A549 (cell line): ENCODE measurements around the gene CCDC152. TPM values are rescaled to one million over a fixed set of nuclear protein-coding genes. Genes with fewer than 3 reads are reported as not detected.
"Not testable (repeated sequence)": the region's sequence is repeated elsewhere in the genome, so short reads cannot be mapped to it uniquely, and the experiment has no call there.

Experiments
- ATAC-seq, 2 experiments: fragments of 200-7000 bp in 1 of 2; fragments of >200 bp in 1 of 2; cut with Nextera tagmentation in 1 of 2; cut with Tn5 transposase in 1 of 2; 3 replicates each; pipeline versions ENCODE4 v1.8.0 to v1.9.1; 2018 to 2020; ENCODE audit warnings: mild to moderate bottlenecking in 1 of 2, moderate library complexity in 1 of 2
- CTCF ChIA-PET: fragments of 300-600 bp; sonication (Branson Sonifier 250); formaldehyde crosslinking; extraction: SDS; loops from one replicate; lab custom pipeline; 2021; ENCODE audit warnings: antibody characterized with exemption, inconsistent platforms; lab: Yijun Ruan, JAX
- POLR2A ChIA-PET: fragments of 350-600 bp; formaldehyde crosslinking; extraction: SDS; loops from one replicate; lab custom pipeline; 2021; ENCODE audit warnings: antibody characterized with exemption, inconsistent platforms; lab: Yijun Ruan, JAX
- DNase-seq, 2 experiments: peaks; one replicate each; pipeline versions ENCODE4 v3.0.0 to v3.0.0-alpha.2; 2011 to 2016; ENCODE audit warnings: low read depth in 1 of 2, low spot score in 1 of 2
- FAIRE-seq: peaks from 2 replicates; lab custom pipeline; 2011; peaks lifted over from hg19 to GRCh38; lab: Jason Lieb, UNC
- H3K27ac ChIP-seq, 2 experiments: fragments of >200 bp; sonication (Bioruptor Twin); formaldehyde crosslinking; 3 replicates each; pipeline ENCODE4 v1.5.1; 2016 to 2017
- H3K4me1 ChIP-seq: fragments of >200 bp; sonication (Bioruptor Twin); formaldehyde crosslinking; 3 replicates; pipeline ENCODE4 v1.6.1; 2016
- H3K4me2 ChIP-seq: fragments of >200 bp; sonication (Bioruptor Twin); formaldehyde crosslinking; 3 replicates; pipeline ENCODE4 v1.6.1; 2016
- H3K4me3 ChIP-seq: fragments of >200 bp; sonication (Bioruptor Twin); formaldehyde crosslinking; 3 replicates; pipeline ENCODE4 v1.5.1; 2016
- H3K9me3 ChIP-seq: fragments of >200 bp; sonication (Bioruptor Twin); formaldehyde crosslinking; 3 replicates; pipeline ENCODE4 v1.6.1; 2016
- CBX8 ChIP-seq: fragments of 200-600 bp; sonication (generic); IDR thresholded peaks from 2 replicates; pipeline ENCODE4 v1.6.1; 2016
- E2F6 ChIP-seq: IDR thresholded peaks from 2 replicates; pipeline ENCODE4 v1.6.1; 2012; ENCODE audit warnings: low read depth, borderline replicate concordance
- EHMT2 ChIP-seq: fragments of 200-600 bp; sonication (generic); IDR thresholded peaks from 2 replicates; pipeline ENCODE4 v1.6.1; 2016; ENCODE audit warnings: antibody characterized with exemption, low read depth, mild to moderate bottlenecking, moderate library complexity
- EP300 ChIP-seq, 2 experiments: fragments of >200 bp; sonication (Bioruptor Twin); formaldehyde crosslinking; IDR thresholded peaks; 2 replicates in 1 of 2; 3 replicates in 1 of 2; pipeline ENCODE4 v1.6.1; 2016 to 2017
- ESRRA ChIP-seq: fragments of 150-350 bp; IDR thresholded peaks from 2 replicates; pipeline ENCODE4 v1.6.1; 2014; ENCODE audit warnings: mild to moderate bottlenecking, low read length, borderline replicate concordance
- FOSL2 ChIP-seq, 2 experiments: fragments of 450-650 bp in 1 of 2; fragments of >200 bp in 1 of 2; sonication (Bioruptor Twin) in 1 of 2; formaldehyde crosslinking; IDR thresholded peaks; 2 replicates each; pipeline versions ENCODE4 v1.5.0 to v1.6.1; 2016 to 2020; ENCODE audit warnings: mild to moderate bottlenecking in 1 of 2, moderate library complexity in 1 of 2
- GATA3 ChIP-seq: IDR thresholded peaks from 2 replicates; pipeline ENCODE4 v1.6.1; 2012; ENCODE audit warnings: borderline replicate concordance
- HDAC2 ChIP-seq: fragments of 200-600 bp; sonication (generic); IDR thresholded peaks from 2 replicates; pipeline ENCODE4 v1.6.1; 2016
- HES2 ChIP-seq: fragments of >200 bp; sonication (Bioruptor Twin); formaldehyde crosslinking; IDR thresholded peaks from 2 replicates; pipeline ENCODE4 v1.6.1; 2016
- HEYL ChIP-seq: fragments of 250-450 bp; sonication (Bioruptor Pico); IDR thresholded peaks from 2 replicates; pipeline ENCODE4 v1.8.0; 2021; ENCODE audit warnings: mild to moderate bottlenecking, moderate library complexity
- HMGXB4 ChIP-seq: fragments of 250-450 bp; sonication (Bioruptor Pico); IDR thresholded peaks from 2 replicates; pipeline ENCODE4 v1.5.0; 2021; ENCODE audit warnings: mild to moderate bottlenecking, moderate library complexity, borderline replicate concordance
- HOXA7 ChIP-seq: fragments of 250-450 bp; sonication (Bioruptor Pico); IDR thresholded peaks from 2 replicates; pipeline ENCODE4 v1.5.0; 2020; ENCODE audit warnings: mild to moderate bottlenecking, moderate library complexity
- KDM5A ChIP-seq: fragments of 200-600 bp; sonication (generic); IDR thresholded peaks from 2 replicates; pipeline ENCODE4 v1.6.1; 2016; ENCODE audit warnings: antibody characterized with exemption, mild to moderate bottlenecking
- MAFK ChIP-seq: fragments of 450-650 bp; IDR thresholded peaks from 2 replicates; pipeline ENCODE4 v1.6.1; 2014; ENCODE audit not compliant: partially characterized antibody
- MAZ ChIP-seq: fragments of 150-350 bp; IDR thresholded peaks from 2 replicates; pipeline ENCODE4 v1.6.1; 2014; ENCODE audit warnings: antibody characterized with exemption, low read depth, low read length, borderline replicate concordance
- MYC ChIP-seq: IDR thresholded peaks from 2 replicates; pipeline ENCODE4 v1.6.1; 2012; ENCODE audit warnings: mild to moderate bottlenecking, inconsistent platforms, low read length, improper control_type of control experiment, borderline replicate concordance
- NR3C1 ChIP-seq: fragments of >200 bp; sonication (Bioruptor Twin); formaldehyde crosslinking; IDR thresholded peaks from 3 replicates; pipeline ENCODE4 v1.6.1; 2017
- REST ChIP-seq: fragments of 200-600 bp; sonication (generic); IDR thresholded peaks from 2 replicates; pipeline ENCODE4 v1.6.1; 2016; ENCODE audit warnings: antibody characterized with exemption, mild to moderate bottlenecking, moderate library complexity
- TFCP2L1 ChIP-seq: fragments of 250-450 bp; sonication (Bioruptor Pico); IDR thresholded peaks from 2 replicates; pipeline ENCODE4 v1.5.0; 2021; ENCODE audit warnings: mild to moderate bottlenecking
- TP53 ChIP-seq: fragments of 250-450 bp; sonication (Bioruptor Pico); IDR thresholded peaks from 2 replicates; pipeline ENCODE4 v1.5.0; 2021; ENCODE audit warnings: mild to moderate bottlenecking, moderate library complexity
- ZSCAN20 ChIP-seq: fragments of 250-450 bp; sonication (Bioruptor Pico); IDR thresholded peaks from 2 replicates; pipeline ENCODE4 v1.8.0; 2022; ENCODE audit warnings: mild to moderate bottlenecking, moderate library complexity
- WGBS: methylation state at CpG from one replicate; pipeline ENCODE4 v1.1.6; 2017; ENCODE audit errors: missing lambda C conversion rate; 5-methylcytosine and 5-hydroxymethylcytosine counted together
- polyA plus RNA-seq, 4 experiments: library from polyadenylated mRNA; depleted of rRNA in 3 of 4; stranded (reverse); fragments of >200 nt; fragmentation: RNase III in 1 of 4; extraction: RNeasy Plus Mini Kit Qiagen cat#74134 plus additional on column Dnase treatment in 1 of 4; gene quantifications; 2 replicates in 3 of 4; 3 replicates in 1 of 4; pipeline ENCODE4 v1.2.3, GENCODE V29; 2011 to 2017
- TF ChIP-seq, protein P1 (sequence below): IDR thresholded peaks from 2 replicates; pipeline ENCODE4 v1.6.1; 2012

CCDC152 gene
- polyA plus RNA-seq, 2 of the 4 experiments (the other 2 are of a cell fraction), result not detected

DNA sequence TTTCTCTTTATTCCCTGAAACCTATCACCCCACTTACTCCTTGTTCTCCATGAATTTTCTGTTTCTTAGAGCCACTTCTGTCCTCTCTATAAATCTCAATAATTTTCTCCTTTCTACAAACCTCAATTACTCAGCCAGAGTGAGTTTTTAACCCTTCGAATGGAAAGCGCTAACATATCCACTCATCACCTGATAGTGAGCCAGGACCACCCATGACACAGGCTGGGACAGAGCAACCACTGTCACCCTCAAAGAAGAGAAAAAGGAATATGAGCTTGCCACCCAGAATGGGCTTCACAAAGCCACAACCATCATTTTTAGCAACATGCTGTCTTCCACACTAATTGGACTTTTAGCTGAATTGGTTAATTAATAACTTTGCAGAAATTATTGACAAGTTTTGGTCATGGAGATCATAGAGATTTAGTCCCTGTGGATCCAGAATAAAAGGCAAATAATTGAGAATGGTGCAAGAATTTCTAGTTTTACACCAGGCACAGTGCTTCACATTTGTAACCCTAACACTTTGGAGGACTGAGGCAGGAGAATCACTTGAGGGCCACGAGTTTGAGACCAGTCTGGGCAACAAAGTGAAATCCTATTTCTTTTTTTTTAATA, 87.2 kb downstream of the CCDC152 start:
- Histone ChIP-seq H3K4me2 (no peak overlapping the region), H3K4me1 (no peaks in the 10 kb centered on the region), H3K4me3 (no peak overlapping the region), H3K9me3 (no peaks in the 10 kb centered on the region), H3K27ac (no peak overlapping the region)
- WGBS, result 62% methylated on average over 3 of the region's 3 CpGs
- ATAC-seq, result no peak
- DNase-seq, result no peak
- CTCF ChIA-PET, result interaction anchor here (0.6 to 0.7 kb wide), 2 partner anchors 12 to 65 kb away, joined by 3 read pairs; no protein-coding TSS in a partner anchor
- no peak for FAIRE-seq
- TF ChIP-seq CBX8 (no peak), HES2 (no peak), HDAC2 (no peak), TP53 (no peak), HMGXB4 (CRISPR knock-in tag) (no peak), HEYL (CRISPR knock-in tag) (no peak)
- POLR2A ChIA-PET, result no interaction called here

GRCh38 chr5:42844408-42844807, 87.8 kb downstream of the CCDC152 start:
- H3K27ac ChIP-seq, H3K4me2 ChIP-seq, POLR2A ChIA-PET, H3K4me1 ChIP-seq, H3K4me3 ChIP-seq, ATAC-seq, DNase-seq, FAIRE-seq, CTCF ChIA-PET, H3K9me3 ChIP-seq: not testable (repeated sequence)
- 69% methylated on average over 4 of the region's 4 CpGs for WGBS

DNA sequence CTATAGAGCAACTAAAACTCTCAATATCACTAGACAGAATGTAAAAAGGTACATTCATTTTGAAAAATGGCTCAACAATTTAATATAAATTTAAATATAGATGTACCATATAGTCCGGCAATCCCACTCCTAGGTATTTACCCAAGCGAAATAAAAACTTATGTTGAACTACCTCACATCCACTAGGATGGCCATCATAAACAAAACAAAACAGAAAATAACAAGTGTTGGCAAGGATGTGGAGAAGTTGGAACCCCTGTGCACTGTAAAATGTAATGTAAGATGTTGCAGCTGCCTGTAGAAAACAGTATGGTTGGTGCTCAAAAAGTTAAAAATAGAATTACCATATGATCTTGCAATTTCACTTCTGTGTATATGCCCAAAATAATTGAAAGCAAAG, 91.9 kb downstream of the CCDC152 start:
- ATAC-seq (no peak), FAIRE-seq (no peak), DNase-seq (no peak)
- CTCF ChIA-PET, result interaction anchor here (1.2 kb wide), 1 partner anchor 191 kb away, joined by 3 read pairs; no protein-coding TSS in a partner anchor
- POLR2A ChIA-PET, result no interaction called here
- no peak overlapping the region for H3K4me2 ChIP-seq
- no peaks in the 10 kb centered on the region for H3K9me3 ChIP-seq
- no peak overlapping the region for H3K27ac ChIP-seq
- 80% methylated on average over 2 of the region's 2 CpGs for WGBS
- TF ChIP-seq GATA3, result no peak
- no peak for TF ChIP-seq MAZ
- TF ChIP-seq E2F6, result no peak
- no peak for TF ChIP-seq MAFK
- TF ChIP-seq HOXA7 (CRISPR knock-in tag), result no peak
- TF ChIP-seq EP300 (IDR thresholded peaks at IDR 0.05), result no peak
- TF ChIP-seq HES2, result no peak
- TF ChIP-seq TFCP2L1, result no peak
- H3K4me1 ChIP-seq, result no peaks in the 10 kb centered on the region
- H3K4me3 ChIP-seq, result no peak overlapping the region

DNA sequence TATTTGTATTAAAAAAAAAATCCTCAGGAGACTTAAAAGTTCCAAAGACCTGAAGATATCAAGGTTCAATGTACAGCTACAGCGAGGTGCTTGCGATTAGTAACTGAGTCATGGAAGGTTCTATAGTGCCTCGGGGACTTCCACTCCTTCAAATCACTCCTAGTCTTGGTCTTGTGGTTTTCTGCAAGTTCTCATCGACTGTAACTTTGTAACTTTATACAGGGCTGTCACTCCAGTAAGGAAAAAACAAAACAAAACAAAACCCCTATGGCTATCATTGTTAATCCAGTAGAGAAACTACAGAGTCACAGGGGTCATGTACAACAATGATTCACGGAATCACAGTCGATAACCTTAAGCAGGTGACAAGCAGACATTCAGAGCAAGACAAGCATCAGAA, 94.9 kb downstream of the CCDC152 start:
- no peaks in the 10 kb centered on the region for H3K4me1 ChIP-seq
- no peak overlapping the region for H3K4me2 ChIP-seq
- POLR2A ChIA-PET, result no interaction called here
- FAIRE-seq (no peak), ATAC-seq (no peak), DNase-seq (no peak)
- H3K4me3 ChIP-seq, result no peak overlapping the region
- H3K27ac ChIP-seq, result no peak overlapping the region
- no peaks in the 10 kb centered on the region for H3K9me3 ChIP-seq
- 60% methylated on average over 6 of the region's 6 CpGs for WGBS
- CTCF ChIA-PET, result no interaction called here
- TF ChIP-seq ZSCAN20 (CRISPR knock-in tag), result no peak
- no peak for TF ChIP-seq HMGXB4 (CRISPR knock-in tag)
- TF ChIP-seq NR3C1, result no peak
- TF ChIP-seq EHMT2, result no peak
- no peak for TF ChIP-seq ESRRA
- TF ChIP-seq, protein P1, sequence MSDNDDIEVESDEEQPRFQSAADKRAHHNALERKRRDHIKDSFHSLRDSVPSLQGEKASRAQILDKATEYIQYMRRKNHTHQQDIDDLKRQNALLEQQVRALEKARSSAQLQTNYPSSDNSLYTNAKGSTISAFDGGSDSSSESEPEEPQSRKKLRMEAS, result no peak
- no peak for TF ChIP-seq REST
- TF ChIP-seq MYC, result no peak
- TF ChIP-seq KDM5A, result no peak
- TF ChIP-seq FOSL2 (IDR thresholded peaks at IDR 0.05), result no peak
- no peak for TF ChIP-seq FOSL2 (CRISPR knock-in tag; IDR thresholded peaks at IDR 0.05)
